HUES48 (cell line): Measurements from ENCODE around the gene ARL8A.
"Not testable (repeated sequence)": the region's sequence is repeated elsewhere in the genome, so short reads cannot be mapped to it uniquely, and the experiment has no call there.

ENCODE experiments used
- H3K27ac ChIP-seq: one replicate; pipeline ENCODE4 v1.7.0; 2013; ENCODE audit warnings: low read depth, low read length, inconsistent platforms
- H3K27me3 ChIP-seq: 2 replicates; pipeline ENCODE4 v1.6.1; 2013; ENCODE audit warnings: mild to moderate bottlenecking, low read length; ENCODE audit not compliant: control insufficient read depth, insufficient read depth
- H3K36me3 ChIP-seq: 2 replicates; pipeline ENCODE4 v1.6.1; 2013; ENCODE audit warnings: low read length; ENCODE audit not compliant: control insufficient read depth, insufficient read depth
- H3K4me1 ChIP-seq: 2 replicates; pipeline ENCODE4 v1.6.1; 2013; ENCODE audit warnings: mild to moderate bottlenecking, low read length; ENCODE audit not compliant: control insufficient read depth, insufficient read depth
- H3K4me3 ChIP-seq: 2 replicates; pipeline ENCODE4 v1.5.1; 2013; ENCODE audit warnings: mild to moderate bottlenecking, low read depth, low read length
- H3K9ac ChIP-seq: 2 replicates; pipeline ENCODE4 v1.6.1; 2013; ENCODE audit warnings: mild to moderate bottlenecking, low read depth, low read length, moderate library complexity
- H3K9me3 ChIP-seq: 2 replicates; pipeline ENCODE4 v1.6.1; 2013; ENCODE audit warnings: low read length; ENCODE audit not compliant: control insufficient read depth, insufficient read depth

Gene ARL8A

GRCh38 chr1:202186327-202186726 lies 41.8 kb upstream of the ARL8A start:
- no peaks in the 10 kb centered on the region for H3K27me3 ChIP-seq
- H3K4me3 ChIP-seq: no peak overlapping the region
- H3K36me3 ChIP-seq: no peaks in the 10 kb centered on the region
- no peak overlapping the region for H3K9ac ChIP-seq
- H3K4me1 ChIP-seq: peaks cover 3% of the 10 kb centered on the region; the same call in 1 of the 2 replicates
- H3K27ac ChIP-seq: no peak overlapping the region
- no peaks in the 10 kb centered on the region for H3K9me3 ChIP-seq

DNA sequence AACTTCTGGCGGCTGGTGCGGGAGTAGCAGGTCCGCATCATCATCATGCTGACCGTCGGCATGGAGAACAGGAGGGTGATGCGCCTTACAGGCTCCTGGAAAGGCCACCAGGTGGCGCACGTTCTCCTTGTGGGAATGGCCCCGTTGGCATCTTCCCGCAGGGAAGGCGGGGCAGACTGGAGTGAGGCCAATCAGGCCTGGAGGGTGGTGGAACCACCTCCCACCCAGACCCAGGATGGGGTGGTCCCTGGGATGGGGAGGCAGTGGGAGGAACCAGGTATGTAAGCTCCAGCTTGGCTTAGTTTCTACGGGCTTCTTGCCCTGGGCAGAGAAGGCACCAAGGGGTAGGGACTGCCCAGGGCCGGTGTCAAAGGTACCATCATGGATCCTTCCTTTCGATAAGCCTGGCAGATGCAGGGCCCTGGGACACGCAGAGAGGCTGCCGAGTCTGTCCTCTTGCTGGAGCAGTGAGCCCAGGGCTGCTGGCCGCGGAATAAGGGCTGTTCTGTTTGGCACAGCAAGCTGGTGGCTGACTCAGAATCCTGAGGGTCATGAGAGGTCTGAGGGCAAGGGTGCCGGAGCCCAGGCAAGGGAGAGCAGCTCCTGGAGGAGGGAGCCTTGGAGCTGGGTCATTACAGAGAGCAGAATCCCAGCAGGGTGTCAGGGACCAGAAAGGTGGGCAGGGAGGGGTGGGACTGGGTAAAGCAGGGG lies 40.4 kb upstream of the ARL8A start:
- no peak overlapping the region for H3K9ac ChIP-seq
- no peaks in the 10 kb centered on the region for H3K9me3 ChIP-seq
- H3K27ac ChIP-seq: no peak overlapping the region
- no peaks in the 10 kb centered on the region for H3K36me3 ChIP-seq
- H3K27me3 ChIP-seq: no peaks in the 10 kb centered on the region
- no peak overlapping the region; the same call in 1 of the 2 replicates for H3K4me3 ChIP-seq
- peaks cover 3% of the 10 kb centered on the region; the same call in 1 of the 2 replicates for H3K4me1 ChIP-seq

DNA sequence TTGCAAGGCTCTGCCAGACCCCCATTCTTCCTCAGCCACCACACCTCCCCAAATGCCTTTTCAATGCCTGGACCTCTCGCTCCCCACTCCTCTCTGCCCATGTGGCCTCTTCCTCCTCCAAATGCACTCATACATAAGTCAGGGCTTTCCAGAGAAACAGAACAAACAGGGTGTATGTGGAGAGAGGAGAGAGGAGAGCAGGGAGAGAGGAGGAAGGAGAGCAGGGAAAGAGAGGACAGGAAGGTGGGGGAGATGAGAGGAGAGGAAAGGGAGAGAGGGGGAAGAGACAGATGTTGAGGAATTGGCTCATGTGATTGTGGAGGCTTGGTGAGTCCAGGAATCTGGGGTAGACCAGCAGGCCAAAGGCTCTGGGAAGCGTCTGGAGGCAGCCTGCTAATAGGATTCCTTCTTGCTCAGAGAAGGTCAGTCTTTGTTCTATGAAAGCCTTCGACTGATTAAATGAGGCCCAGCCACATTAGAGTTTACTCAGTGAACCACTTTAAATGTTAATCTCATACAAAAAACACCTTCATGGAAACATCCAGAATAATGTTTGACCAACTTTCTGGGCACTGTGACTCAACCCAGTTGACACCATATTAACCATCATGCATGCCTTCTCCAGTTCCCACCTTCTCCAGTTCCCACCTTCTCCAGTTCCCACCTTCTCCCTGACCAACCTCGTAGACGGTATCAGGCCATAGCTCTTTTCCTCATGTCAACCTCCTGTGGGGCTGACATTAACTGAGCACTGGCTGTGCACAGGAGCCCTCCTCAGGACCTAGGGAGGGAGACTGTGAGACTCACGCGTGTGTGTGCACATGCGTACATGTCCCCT lies 37.7 kb upstream of the ARL8A start:
- H3K4me1 ChIP-seq: peaks cover 3% of the 10 kb centered on the region; the same call in 1 of the 2 replicates
- H3K36me3 ChIP-seq: no peaks in the 10 kb centered on the region
- no peaks in the 10 kb centered on the region for H3K27me3 ChIP-seq

DNA sequence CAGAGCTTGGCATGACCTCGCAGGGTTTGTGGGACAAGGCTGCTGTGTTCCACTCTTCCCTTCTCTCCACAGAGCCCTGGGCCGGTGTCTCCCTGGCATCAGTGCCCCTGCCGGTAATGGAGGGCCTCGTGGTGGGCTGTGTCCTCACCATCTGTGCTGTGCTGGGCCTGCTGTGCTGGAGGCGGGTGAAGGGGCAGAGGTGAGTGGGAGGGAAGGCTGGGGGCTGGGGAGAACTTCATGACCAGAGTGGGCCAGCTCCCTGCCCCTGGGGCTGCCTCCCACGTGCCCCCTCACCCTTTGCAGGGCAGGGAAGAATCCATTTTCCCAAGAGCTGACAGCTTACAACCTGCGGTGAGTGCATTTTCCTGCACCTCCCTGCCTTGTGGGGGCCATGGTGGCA lies 37.0 kb upstream of the ARL8A start:
- H3K9me3 ChIP-seq: no peaks in the 10 kb centered on the region
- no peak overlapping the region for H3K4me3 ChIP-seq
- H3K36me3 ChIP-seq: no peaks in the 10 kb centered on the region
- peaks cover 3% of the 10 kb centered on the region; the same call in 1 of the 2 replicates for H3K4me1 ChIP-seq
- no peak overlapping the region for H3K27ac ChIP-seq
- no peak overlapping the region for H3K9ac ChIP-seq
- H3K27me3 ChIP-seq: no peaks in the 10 kb centered on the region

More for the DNA sequence above, 37.7 kb upstream of the ARL8A start:
- H3K9me3 ChIP-seq: no peaks in the 10 kb centered on the region
- H3K27ac ChIP-seq: no peak overlapping the region
- H3K9ac ChIP-seq: no peak overlapping the region
- no peak overlapping the region for H3K4me3 ChIP-seq

GRCh38 chr1:202180751-202181139 lies 36.2 kb upstream of the ARL8A start:
- H3K4me3 ChIP-seq, H3K4me1 ChIP-seq, H3K27ac ChIP-seq, H3K9ac ChIP-seq, H3K36me3 ChIP-seq, H3K27me3 ChIP-seq, H3K9me3 ChIP-seq: not testable (repeated sequence)

DNA sequence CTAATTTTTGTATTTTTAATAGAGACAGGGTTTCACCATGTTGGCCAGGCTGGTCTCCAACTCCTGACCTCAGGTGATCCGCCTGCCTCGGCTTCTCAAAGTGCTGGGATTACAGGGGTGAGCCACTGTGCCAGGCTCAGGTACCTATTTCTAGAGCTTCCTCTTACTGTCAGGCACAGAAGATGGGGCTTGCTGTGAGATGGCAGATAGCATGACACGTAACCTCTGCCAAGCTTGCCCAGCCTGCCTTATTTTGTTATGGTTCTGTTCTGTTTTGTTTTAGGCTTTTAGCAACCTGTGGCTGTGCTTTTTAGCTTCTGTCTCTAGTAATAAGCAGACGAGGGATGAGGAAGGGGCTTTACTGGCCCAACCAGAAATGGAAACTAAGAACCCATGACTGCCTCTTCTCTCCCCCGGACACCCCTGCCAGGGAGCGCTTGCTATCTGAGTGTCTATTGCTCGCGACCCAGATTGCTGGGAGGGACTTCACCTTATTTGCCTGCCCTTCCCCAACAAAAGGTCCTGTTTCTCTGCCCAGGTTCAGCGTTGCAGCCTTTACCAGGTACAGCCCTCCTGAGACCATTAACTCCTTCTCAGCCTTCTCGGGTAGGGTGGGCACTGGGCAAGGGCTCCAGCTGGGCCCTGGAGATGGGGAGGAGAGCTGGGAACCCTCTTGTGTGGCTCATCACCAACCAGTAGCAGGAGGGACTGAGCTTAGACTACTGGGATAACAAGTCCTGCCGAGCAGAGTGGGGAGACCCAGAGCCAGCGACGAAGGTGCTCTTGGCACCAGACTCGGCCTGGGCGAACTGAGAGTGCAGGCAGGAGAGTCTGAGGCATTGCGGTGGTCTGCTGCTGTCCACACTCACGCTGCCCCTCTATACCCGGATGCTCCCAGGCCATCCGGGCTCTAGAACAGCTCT lies 35.6 kb upstream of the ARL8A start:
- H3K27ac ChIP-seq: no peak overlapping the region
- peaks cover 3% of the 10 kb centered on the region; the same call in 1 of the 2 replicates for H3K4me1 ChIP-seq
- no peaks in the 10 kb centered on the region for H3K36me3 ChIP-seq
- no peaks in the 10 kb centered on the region for H3K27me3 ChIP-seq
- no peak overlapping the region for H3K4me3 ChIP-seq
- no peaks in the 10 kb centered on the region for H3K9me3 ChIP-seq
- no peak overlapping the region for H3K9ac ChIP-seq

- no peak overlapping the region for H3K9ac ChIP-seq
- H3K9me3 ChIP-seq: no peaks in the 10 kb centered on the region
Observed at GRCh38 chr1:202176949-202177927, 32.7 kb upstream of the ARL8A start.

DNA sequence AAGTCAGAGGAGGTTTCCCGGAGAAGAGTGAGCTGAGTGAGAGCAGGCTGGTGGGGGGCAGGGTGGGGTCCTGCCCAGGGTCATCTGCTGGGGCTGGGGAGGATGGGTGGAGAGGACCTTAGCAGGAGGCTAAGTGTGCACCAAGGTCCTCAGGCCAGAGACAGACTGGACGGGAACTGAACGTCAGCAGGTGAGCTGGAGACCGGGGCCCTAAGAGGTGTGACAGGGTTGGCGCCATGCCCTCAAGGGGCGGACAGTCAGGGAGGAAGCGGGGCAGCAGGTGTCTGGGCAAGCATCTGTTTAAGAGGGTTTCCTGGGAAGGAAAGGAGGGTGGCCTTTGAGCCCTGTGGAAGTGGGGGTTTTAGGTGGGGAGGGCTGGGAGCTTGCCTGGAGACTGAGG lies 29.5 kb upstream of the ARL8A start:
- Histone ChIP-seq H3K9ac (no peak overlapping the region), H3K9me3 (no peaks in the 10 kb centered on the region), H3K27me3 (no peaks in the 10 kb centered on the region), H3K4me3 (no peak overlapping the region), H3K27ac (no peak overlapping the region), H3K4me1 (no peaks in the 10 kb centered on the region), H3K36me3 (no peaks in the 10 kb centered on the region)

More at GRCh38 chr1:202176949-202177927, 32.7 kb upstream of the ARL8A start:
- H3K27ac ChIP-seq: no peak overlapping the region
- no peaks in the 10 kb centered on the region for H3K36me3 ChIP-seq
- H3K27me3 ChIP-seq: no peaks in the 10 kb centered on the region
- no peaks in the 10 kb centered on the region for H3K4me1 ChIP-seq
- no peak overlapping the region for H3K4me3 ChIP-seq

DNA sequence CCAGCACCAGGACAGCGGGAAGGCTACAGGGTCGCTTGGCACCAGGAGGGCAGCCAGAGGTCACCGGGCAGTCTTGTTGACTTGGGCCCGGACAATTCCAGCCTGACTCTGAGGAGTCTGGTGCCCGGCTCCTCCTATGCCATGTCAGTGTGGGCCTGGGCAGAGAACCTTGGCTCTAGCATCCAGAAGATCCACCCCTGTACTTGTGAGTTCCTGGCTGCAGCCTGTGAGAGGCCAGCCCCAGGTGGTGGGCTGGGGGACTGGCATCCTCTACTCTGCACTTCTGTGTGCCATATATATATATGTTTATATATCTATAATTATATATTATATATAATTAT lies 27.4 kb upstream of the ARL8A start:
- no peak overlapping the region for H3K9ac ChIP-seq

More for the DNA sequence above, 27.4 kb upstream of the ARL8A start:
- Histone ChIP-seq H3K27ac (no peak overlapping the region), H3K4me3 (no peak overlapping the region), H3K36me3 (no peaks in the 10 kb centered on the region), H3K9me3 (no peaks in the 10 kb centered on the region), H3K27me3 (no peaks in the 10 kb centered on the region), H3K4me1 (no peaks in the 10 kb centered on the region)
